Loucy (cell line): Measurements from ENCODE around the gene MAVS.

ENCODE experiments used
- H2AFZ ChIP-seq: fragments of 200-600 bp; sonication (generic); 2 replicates; pipeline ENCODE4 v1.6.0; 2016; ENCODE audit warnings: antibody characterized with exemption, mild to moderate bottlenecking, low read length, moderate library complexity
- H3F3A ChIP-seq: fragments of 200-600 bp; 2 replicates; pipeline ENCODE4 v1.6.0; 2016; ENCODE audit warnings: antibody characterized with exemption, low read depth, mild to moderate bottlenecking
- H3K27me3 ChIP-seq: fragments of 200-600 bp; sonication (generic); 2 replicates; pipeline ENCODE4 v1.6.1; 2014; ENCODE audit warnings: low read length, mild to moderate bottlenecking; ENCODE audit not compliant: insufficient read depth, poor library complexity, severe bottlenecking
- H3K36me3 ChIP-seq: fragments of 200-600 bp; sonication (generic); 2 replicates; pipeline ENCODE4 v1.6.1; 2016; ENCODE audit warnings: low read length; ENCODE audit not compliant: insufficient read depth
- H3K4me1 ChIP-seq: fragments of 200-600 bp; sonication (generic); 2 replicates; pipeline ENCODE4 v1.5.1; 2014; ENCODE audit warnings: low read length, mild to moderate bottlenecking; ENCODE audit not compliant: insufficient read depth, poor library complexity, severe bottlenecking
- H3K4me2 ChIP-seq: fragments of 200-600 bp; sonication (generic); 2 replicates; pipeline ENCODE4 v1.6.0; 2014; ENCODE audit warnings: antibody characterized with exemption, low read length, low read depth, mild to moderate bottlenecking; ENCODE audit not compliant: poor library complexity, severe bottlenecking
- H3K4me3 ChIP-seq: fragments of 200-600 bp; sonication (generic); 2 replicates; pipeline ENCODE4 v1.5.1; 2014; ENCODE audit warnings: low read length, mild to moderate bottlenecking, mixed read lengths; ENCODE audit not compliant: poor library complexity, severe bottlenecking
- H3K79me2 ChIP-seq: fragments of 200-600 bp; sonication (generic); 2 replicates; pipeline ENCODE4 v1.6.1; 2014; ENCODE audit warnings: low read length; ENCODE audit not compliant: insufficient read depth
- H3K9ac ChIP-seq: fragments of 200-600 bp; sonication (generic); 2 replicates; pipeline ENCODE4 v1.6.0; 2014; ENCODE audit warnings: mild to moderate bottlenecking, low read depth, low read length, moderate library complexity; ENCODE audit not compliant: poor library complexity, severe bottlenecking
- H3K9me2 ChIP-seq: fragments of 200-600 bp; sonication (generic); replicated peaks from 2 replicates; pipeline ENCODE4 v1.6.1; 2016; ENCODE audit warnings: low read depth, low read length, mixed read lengths
- H3K9me3 ChIP-seq: fragments of 200-600 bp; sonication (generic); 2 replicates; pipeline ENCODE4 v1.6.1; 2014; ENCODE audit warnings: mild to moderate bottlenecking, antibody characterized with exemption, low read length, low read depth; ENCODE audit not compliant: insufficient read depth
- H4K20me1 ChIP-seq: fragments of 200-600 bp; sonication (generic); 2 replicates; pipeline ENCODE4 v1.6.0; 2014; ENCODE audit warnings: antibody characterized with exemption, low read length, mild to moderate bottlenecking; ENCODE audit not compliant: insufficient read depth, poor library complexity, severe bottlenecking
- CTCF ChIP-seq: fragments of 200-600 bp; sonication (generic); conservative IDR thresholded peaks from 2 replicates; pipeline ENCODE4 v1.5.1; 2014; ENCODE audit warnings: mild to moderate bottlenecking, antibody characterized with exemption, low read length
- EZH2phosphoT487 ChIP-seq: fragments of 200-600 bp; IDR thresholded peaks from 2 replicates; pipeline ENCODE4 v1.6.1; 2018; ENCODE audit warnings: antibody characterized with exemption, mild to moderate bottlenecking, moderate library complexity, borderline replicate concordance

The MAVS gene

GRCh38 chr20:3869839-3870634, 23.4 kb downstream of the MAVS start:
- H3K36me3 ChIP-seq = peaks cover 14% of the 10 kb centered on the region; the same call in 1 of the 2 replicates
- H2AFZ ChIP-seq = no peak overlapping the region
- no peaks in the 10 kb centered on the region for H3K27me3 ChIP-seq
- H3K9me3 ChIP-seq = no peaks in the 10 kb centered on the region
- H3K4me3 ChIP-seq = no peak overlapping the region
- H3K9ac ChIP-seq = no peak overlapping the region
- TF ChIP-seq EZH2phosphoT487 (no peak), CTCF (no peak)
- H4K20me1 ChIP-seq = no peaks in the 10 kb centered on the region
- H3K9me2 ChIP-seq = no peaks in the 10 kb centered on the region
- H3F3A ChIP-seq = no peaks in the 10 kb centered on the region
- peaks cover 2% of the 10 kb centered on the region for H3K4me1 ChIP-seq
- H3K79me2 ChIP-seq = no peaks in the 10 kb centered on the region
- H3K4me2 ChIP-seq = no peak overlapping the region

- Histone ChIP-seq H3K4me2 (no peak overlapping the region), H4K20me1 (no peaks in the 10 kb centered on the region), H3K36me3 (peaks cover 4% of the 10 kb centered on the region; the same call in 1 of the 2 replicates), H2AFZ (no peak overlapping the region), H3F3A (no peaks in the 10 kb centered on the region), H3K9me2 (no peaks in the 10 kb centered on the region), H3K4me1 (peaks cover 10% of the 10 kb centered on the region), H3K9ac (no peak overlapping the region), H3K4me3 (no peak overlapping the region), H3K79me2 (no peaks in the 10 kb centered on the region), H3K27me3 (no peaks in the 10 kb centered on the region), H3K9me3 (no peaks in the 10 kb centered on the region)
- TF ChIP-seq EZH2phosphoT487 = no peak
- TF ChIP-seq CTCF = no peak
These were observed 25.1 kb downstream of the MAVS start for GRCh38 chr20:3871550-3872265.

GRCh38 chr20:3873507-3873906, 26.9 kb downstream of the MAVS start:
- no peak overlapping the region for H3K9ac ChIP-seq
- H3K36me3 ChIP-seq = no peaks in the 10 kb centered on the region
- H3F3A ChIP-seq = no peaks in the 10 kb centered on the region
- TF ChIP-seq CTCF (no peak), EZH2phosphoT487 (no peak)
- H3K9me3 ChIP-seq = no peaks in the 10 kb centered on the region
- H3K4me3 ChIP-seq = no peak overlapping the region
- no peak overlapping the region for H2AFZ ChIP-seq
- H3K4me1 ChIP-seq = peaks cover 10% of the 10 kb centered on the region
- no peaks in the 10 kb centered on the region for H3K27me3 ChIP-seq
- H3K4me2 ChIP-seq = no peak overlapping the region
- no peaks in the 10 kb centered on the region for H3K79me2 ChIP-seq
- H3K9me2 ChIP-seq = no peaks in the 10 kb centered on the region
- H4K20me1 ChIP-seq = no peaks in the 10 kb centered on the region
